Activated naive CD8-positive, alpha-beta T cell treated with anti-CD3 and anti-CD28 coated beads, Interleukin-2, amount 50 U/mL, for 24 hours (primary cell): ENCODE data around the gene PHF14.

ENCODE experiments used
- ATAC-seq: fragments of 150-1000 bp; cut with Tn5 transposase; one replicate; pipeline ENCODE4 v1.10.0; 2021
- DNase-seq: peaks from one replicate; pipeline ENCODE4 v3.0.0; 2021
- H3K27ac Mint-ChIP-seq: one replicate; pipeline ENCODE4 v1.8.0; 2021; ENCODE audit warnings: mild to moderate bottlenecking, mixed read lengths
- H3K27me3 Mint-ChIP-seq: one replicate; pipeline ENCODE4 v1.8.0; 2021; ENCODE audit warnings: mixed read lengths
- H3K36me3 Mint-ChIP-seq: one replicate; pipeline ENCODE4 v1.8.0; 2021; ENCODE audit warnings: low read depth, mixed read lengths
- H3K4me1 Mint-ChIP-seq: one replicate; pipeline ENCODE4 v1.8.0; 2021; ENCODE audit warnings: mixed read lengths
- H3K4me3 Mint-ChIP-seq: one replicate; pipeline ENCODE4 v1.8.0; 2021; ENCODE audit warnings: mild to moderate bottlenecking, moderate library complexity, mixed read lengths
- H3K9me3 Mint-ChIP-seq: one replicate; pipeline ENCODE4 v1.8.0; 2021; ENCODE audit warnings: mixed read lengths

The PHF14 gene

GRCh38 chr7:11188529-11189310 lies 215.0 kb downstream of the PHF14 start:
- H3K4me3 Mint-ChIP-seq, result no peak overlapping the region
- H3K4me1 Mint-ChIP-seq, result peaks cover 21% of the 10 kb centered on the region
- peaks cover 1% of the 10 kb centered on the region for H3K36me3 Mint-ChIP-seq
- no peak overlapping the region for H3K27ac Mint-ChIP-seq
- ATAC-seq (no peak), DNase-seq (no peak)
- peaks cover 1% of the 10 kb centered on the region for H3K9me3 Mint-ChIP-seq
- peaks cover 9% of the 10 kb centered on the region for H3K27me3 Mint-ChIP-seq

GRCh38 chr7:11191081-11191480 lies 217.4 kb downstream of the PHF14 start:
- H3K9me3 Mint-ChIP-seq, result no peaks in the 10 kb centered on the region
- no peak overlapping the region for H3K4me3 Mint-ChIP-seq
- peaks cover 21% of the 10 kb centered on the region for H3K4me1 Mint-ChIP-seq
- ATAC-seq, result no peak
- H3K36me3 Mint-ChIP-seq, result no peaks in the 10 kb centered on the region
- DNase-seq, result no peak
- no peak overlapping the region for H3K27ac Mint-ChIP-seq
- H3K27me3 Mint-ChIP-seq, result peaks cover 13% of the 10 kb centered on the region

- peaks cover 13% of the 10 kb centered on the region for H3K27me3 Mint-ChIP-seq
- no peaks in the 10 kb centered on the region for H3K36me3 Mint-ChIP-seq
- DNase-seq, result no peak
- H3K9me3 Mint-ChIP-seq, result no peaks in the 10 kb centered on the region
- ATAC-seq, result no peak
- H3K27ac Mint-ChIP-seq, result no peak overlapping the region
- H3K4me1 Mint-ChIP-seq, result peaks cover 21% of the 10 kb centered on the region
- no peak overlapping the region for H3K4me3 Mint-ChIP-seq
These were observed 218.0 kb downstream of the PHF14 start for GRCh38 chr7:11191574-11192220.

GRCh38 chr7:11192506-11192905 lies 218.8 kb downstream of the PHF14 start:
- peak; percentile 8 for DNase-seq
- Mint-ChIP-seq H3K4me1 (peaks cover 21% of the 10 kb centered on the region), H3K27ac (peak overlapping the region; percentile 79), H3K36me3 (no peaks in the 10 kb centered on the region), H3K9me3 (no peaks in the 10 kb centered on the region), H3K27me3 (peaks cover 13% of the 10 kb centered on the region), H3K4me3 (peak overlapping the region; percentile 67)
- peak; percentile 94 for ATAC-seq

GRCh38 chr7:11193131-11193867 lies 219.6 kb downstream of the PHF14 start:
- no peak for DNase-seq
- H3K4me1 Mint-ChIP-seq, result peaks cover 21% of the 10 kb centered on the region
- H3K9me3 Mint-ChIP-seq, result no peaks in the 10 kb centered on the region
- no peak for ATAC-seq
- peaks cover 11% of the 10 kb centered on the region for H3K27me3 Mint-ChIP-seq
- no peaks in the 10 kb centered on the region for H3K36me3 Mint-ChIP-seq
- peak overlapping the region; percentile 67 for H3K4me3 Mint-ChIP-seq
- peak overlapping the region; percentile 79 for H3K27ac Mint-ChIP-seq

GRCh38 chr7:11193888-11194287 lies 220.2 kb downstream of the PHF14 start:
- no peak overlapping the region for H3K27ac Mint-ChIP-seq
- ATAC-seq (no peak), DNase-seq (no peak)
- peaks cover 21% of the 10 kb centered on the region for H3K4me1 Mint-ChIP-seq
- no peaks in the 10 kb centered on the region for H3K9me3 Mint-ChIP-seq
- H3K36me3 Mint-ChIP-seq, result no peaks in the 10 kb centered on the region
- H3K4me3 Mint-ChIP-seq, result no peak overlapping the region
- peaks cover 9% of the 10 kb centered on the region for H3K27me3 Mint-ChIP-seq

GRCh38 chr7:11194492-11194891 lies 220.8 kb downstream of the PHF14 start:
- Mint-ChIP-seq H3K27ac (no peak overlapping the region), H3K4me3 (no peak overlapping the region), H3K9me3 (no peaks in the 10 kb centered on the region), H3K36me3 (no peaks in the 10 kb centered on the region), H3K4me1 (peaks cover 21% of the 10 kb centered on the region), H3K27me3 (peaks cover 9% of the 10 kb centered on the region)
- ATAC-seq (no peak), DNase-seq (no peak)

- Mint-ChIP-seq H3K4me1 (peaks cover 21% of the 10 kb centered on the region), H3K27ac (no peak overlapping the region), H3K27me3 (peaks cover 9% of the 10 kb centered on the region), H3K4me3 (no peak overlapping the region), H3K36me3 (no peaks in the 10 kb centered on the region), H3K9me3 (no peaks in the 10 kb centered on the region)
- DNase-seq (no peak), ATAC-seq (no peak)
These were observed 221.8 kb downstream of the PHF14 start for GRCh38 chr7:11195502-11195901.

- H3K4me1 Mint-ChIP-seq, result peaks cover 21% of the 10 kb centered on the region
- no peaks in the 10 kb centered on the region for H3K36me3 Mint-ChIP-seq
- ATAC-seq, result no peak
- peaks cover 9% of the 10 kb centered on the region for H3K27me3 Mint-ChIP-seq
- H3K9me3 Mint-ChIP-seq, result no peaks in the 10 kb centered on the region
- no peak overlapping the region for H3K4me3 Mint-ChIP-seq
- DNase-seq, result no peak
- H3K27ac Mint-ChIP-seq, result no peak overlapping the region
These were observed 222.5 kb downstream of the PHF14 start for GRCh38 chr7:11196143-11196542.

GRCh38 chr7:11203224-11203623 lies 229.6 kb downstream of the PHF14 start:
- H3K36me3 Mint-ChIP-seq, result no peaks in the 10 kb centered on the region
- no peaks in the 10 kb centered on the region for H3K9me3 Mint-ChIP-seq

GRCh38 chr7:11203683-11204082 lies 230.0 kb downstream of the PHF14 start:
- Mint-ChIP-seq H3K4me1 (no peaks in the 10 kb centered on the region), H3K27me3 (no peaks in the 10 kb centered on the region), H3K4me3 (no peak overlapping the region), H3K27ac (no peak overlapping the region), H3K36me3 (no peaks in the 10 kb centered on the region), H3K9me3 (no peaks in the 10 kb centered on the region)
- DNase-seq (no peak), ATAC-seq (no peak)

More at GRCh38 chr7:11203224-11203623, 229.6 kb downstream of the PHF14 start:
- ATAC-seq, result no peak
- no peak overlapping the region for H3K4me3 Mint-ChIP-seq
- no peaks in the 10 kb centered on the region for H3K27me3 Mint-ChIP-seq
- DNase-seq, result no peak
- no peak overlapping the region for H3K27ac Mint-ChIP-seq
- no peaks in the 10 kb centered on the region for H3K4me1 Mint-ChIP-seq

GRCh38 chr7:11206177-11206899 lies 232.7 kb downstream of the PHF14 start:
- no peak for ATAC-seq
- no peaks in the 10 kb centered on the region for H3K9me3 Mint-ChIP-seq
- no peak overlapping the region for H3K27ac Mint-ChIP-seq
- H3K36me3 Mint-ChIP-seq, result no peaks in the 10 kb centered on the region
- H3K4me3 Mint-ChIP-seq, result no peak overlapping the region
- H3K4me1 Mint-ChIP-seq, result peaks cover 1% of the 10 kb centered on the region
- H3K27me3 Mint-ChIP-seq, result peaks cover 2% of the 10 kb centered on the region
- DNase-seq, result no peak

GRCh38 chr7:11207565-11207964 lies 233.9 kb downstream of the PHF14 start:
- Mint-ChIP-seq H3K9me3 (no peaks in the 10 kb centered on the region), H3K4me3 (no peak overlapping the region), H3K4me1 (peaks cover 1% of the 10 kb centered on the region), H3K27me3 (peaks cover 2% of the 10 kb centered on the region), H3K27ac (no peak overlapping the region), H3K36me3 (no peaks in the 10 kb centered on the region)
- DNase-seq, result no peak
- no peak for ATAC-seq

GRCh38 chr7:11208883-11209465 lies 235.3 kb downstream of the PHF14 start:
- no peak overlapping the region for H3K27ac Mint-ChIP-seq
- no peaks in the 10 kb centered on the region for H3K36me3 Mint-ChIP-seq
- no peak for ATAC-seq
- H3K27me3 Mint-ChIP-seq, result peaks cover 2% of the 10 kb centered on the region
- H3K4me1 Mint-ChIP-seq, result peaks cover 1% of the 10 kb centered on the region
- no peaks in the 10 kb centered on the region for H3K9me3 Mint-ChIP-seq
- DNase-seq, result no peak
- no peak overlapping the region for H3K4me3 Mint-ChIP-seq
